Measurements from ENCODE around the gene ECM2.

ECM2 gene

GRCh38 chr9:92467041-92467440, 68.7 kb downstream of the ECM2 start:
- Histone ChIP-seq H3K4me1 (ENCODE audit: control insufficient read depth, insufficient read depth, low read length, poor library complexity, severe bottlenecking) (peaks cover 25% of the 10 kb centered on the region), H3K27ac (ENCODE audit: low read depth, low read length, severe bottlenecking) (no peak overlapping the region), H3K36me3 (ENCODE audit: control insufficient read depth, insufficient read depth, low read length) (no peaks in the 10 kb centered on the region), H3K4me3 (ENCODE audit: extremely low read depth, insufficient read depth, low read length, poor library complexity, severe bottlenecking) (no peak overlapping the region), H3K9me3 (ENCODE audit: control insufficient read depth, low read length) (no peaks in the 10 kb centered on the region)
- WGBS, 2 experiments (ENCODE audit: insufficient coverage in 2 of 2) = 100% methylated on average over 1 of the region's 1 CpG

- Histone ChIP-seq H3K4me3 (ENCODE audit: extremely low read depth, insufficient read depth, low read length, poor library complexity, severe bottlenecking) (no peak overlapping the region), H3K27ac (ENCODE audit: low read depth, low read length, severe bottlenecking) (no peak overlapping the region), H3K36me3 (ENCODE audit: control insufficient read depth, insufficient read depth, low read length) (no peaks in the 10 kb centered on the region), H3K9me3 (ENCODE audit: control insufficient read depth, low read length) (no peaks in the 10 kb centered on the region), H3K4me1 (ENCODE audit: control insufficient read depth, insufficient read depth, low read length, poor library complexity, severe bottlenecking) (peaks cover 25% of the 10 kb centered on the region)
- 70 to 85% methylated on average over 2 to 3 of the region's 3 CpGs for WGBS, 2 experiments (ENCODE audit: insufficient coverage in 2 of 2)
These were observed 71.8 kb downstream of the ECM2 start for GRCh38 chr9:92463984-92464383.

- H3K36me3 ChIP-seq (ENCODE audit: control insufficient read depth, insufficient read depth, low read length) = no peaks in the 10 kb centered on the region
- peaks cover 25% of the 10 kb centered on the region for H3K4me1 ChIP-seq (ENCODE audit: control insufficient read depth, insufficient read depth, low read length, poor library complexity, severe bottlenecking)
- H3K27ac ChIP-seq (ENCODE audit: low read depth, low read length, severe bottlenecking) = peak overlapping the region; percentile 19
- no peak overlapping the region for H3K4me3 ChIP-seq (ENCODE audit: extremely low read depth, insufficient read depth, low read length, poor library complexity, severe bottlenecking)
- no peaks in the 10 kb centered on the region for H3K9me3 ChIP-seq (ENCODE audit: control insufficient read depth, low read length)
These were observed 72.4 kb downstream of the ECM2 start for GRCh38 chr9:92463387-92463786.

- Histone ChIP-seq H3K4me3 (ENCODE audit: extremely low read depth, insufficient read depth, low read length, poor library complexity, severe bottlenecking) (no peak overlapping the region), H3K27ac (ENCODE audit: low read depth, low read length, severe bottlenecking) (no peak overlapping the region), H3K9me3 (ENCODE audit: control insufficient read depth, low read length) (no peaks in the 10 kb centered on the region), H3K36me3 (ENCODE audit: control insufficient read depth, insufficient read depth, low read length) (no peaks in the 10 kb centered on the region), H3K4me1 (ENCODE audit: control insufficient read depth, insufficient read depth, low read length, poor library complexity, severe bottlenecking) (no peaks in the 10 kb centered on the region)
- WGBS, 2 experiments (ENCODE audit: insufficient coverage in 2 of 2) = no CpG with 5 or more reads among the region's 4 CpGs
These were observed 78.2 kb downstream of the ECM2 start for GRCh38 chr9:92457576-92457975.

- 75% methylated on average over 2 of the region's 3 CpGs; no CpG with 5 or more reads in 1 of the 2 experiments for WGBS, 2 experiments (ENCODE audit: insufficient coverage in 2 of 2)
- H3K4me3 ChIP-seq (ENCODE audit: extremely low read depth, insufficient read depth, low read length, poor library complexity, severe bottlenecking) = no peak overlapping the region
These were observed 80.6 kb downstream of the ECM2 start for GRCh38 chr9:92455217-92455616.

GRCh38 chr9:92446536-92446935, 89.3 kb downstream of the ECM2 start:
- Histone ChIP-seq H3K36me3 (ENCODE audit: control insufficient read depth, insufficient read depth, low read length) (no peaks in the 10 kb centered on the region), H3K4me1 (ENCODE audit: control insufficient read depth, insufficient read depth, low read length, poor library complexity, severe bottlenecking) (peaks cover 7% of the 10 kb centered on the region), H3K4me3 (ENCODE audit: extremely low read depth, insufficient read depth, low read length, poor library complexity, severe bottlenecking) (no peak overlapping the region), H3K27ac (ENCODE audit: low read depth, low read length, severe bottlenecking) (no peak overlapping the region), H3K9me3 (ENCODE audit: control insufficient read depth, low read length) (no peaks in the 10 kb centered on the region)

More at GRCh38 chr9:92455217-92455616, 80.6 kb downstream of the ECM2 start:
- no peaks in the 10 kb centered on the region for H3K9me3 ChIP-seq (ENCODE audit: control insufficient read depth, low read length)
- no peaks in the 10 kb centered on the region for H3K4me1 ChIP-seq (ENCODE audit: control insufficient read depth, insufficient read depth, low read length, poor library complexity, severe bottlenecking)
- H3K27ac ChIP-seq (ENCODE audit: low read depth, low read length, severe bottlenecking) = no peak overlapping the region
- no peaks in the 10 kb centered on the region for H3K36me3 ChIP-seq (ENCODE audit: control insufficient read depth, insufficient read depth, low read length)

Measured in mesodermal cell (in vitro differentiated cells).